NCI-H1048 (cell line): ENCODE results near the gene MERTK.
"Not testable (repeated sequence)": the region's sequence is repeated elsewhere in the genome, so short reads cannot be mapped to it uniquely, and the experiment has no call there.

Source experiments
- DNase-seq: peaks from one replicate; lab custom pipeline; 2025; lab: John Stamatoyannopoulos, UW

The MERTK gene

DNA sequence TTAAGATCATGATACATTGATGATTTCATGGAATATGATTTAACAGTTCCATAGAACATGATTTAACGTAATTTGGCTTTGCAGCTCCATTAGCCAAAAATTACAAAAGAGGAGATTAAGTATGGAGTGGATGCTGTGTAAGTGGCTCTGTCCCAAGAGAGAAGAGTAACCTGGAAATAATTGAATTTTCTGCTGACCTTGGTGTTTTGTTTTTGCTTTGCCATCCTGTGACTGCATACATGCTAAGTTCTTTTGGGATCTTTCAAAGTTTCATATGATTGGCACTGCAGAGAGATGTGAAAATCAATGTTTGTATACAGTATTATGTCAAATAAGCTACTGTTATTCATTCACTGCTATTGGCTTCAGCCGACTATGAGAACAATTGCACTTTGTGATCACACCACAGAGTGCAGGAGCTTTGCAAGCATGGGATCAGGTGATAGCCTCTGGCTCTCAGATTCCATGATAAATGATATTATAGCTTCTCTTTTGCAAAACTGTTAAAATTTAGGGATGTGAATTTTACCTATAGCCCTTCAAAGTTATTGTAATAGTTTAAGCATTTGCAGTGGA is 110.6 kb downstream of the MERTK start:
- DNase-seq: no peak

DNA sequence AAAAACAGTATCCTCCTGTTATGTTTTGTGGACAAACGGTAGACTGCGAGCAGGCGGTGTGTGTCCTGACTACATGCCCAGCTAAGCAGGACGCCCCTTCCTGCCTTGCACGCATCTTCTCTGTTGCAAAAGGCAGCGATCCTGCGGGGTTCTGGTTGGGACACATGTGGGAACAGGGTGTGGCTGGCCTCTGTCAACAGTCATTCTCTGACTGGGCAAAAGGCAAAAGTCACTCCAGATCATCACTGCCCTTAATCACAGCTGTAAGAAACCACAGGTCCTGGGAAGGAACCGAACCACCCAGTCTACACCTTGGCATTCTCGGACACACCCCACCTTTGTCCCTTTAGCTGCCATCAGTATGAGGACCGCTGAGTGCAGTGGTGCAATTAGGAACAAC is 112.3 kb downstream of the MERTK start:
- DNase-seq: no peak

DNA sequence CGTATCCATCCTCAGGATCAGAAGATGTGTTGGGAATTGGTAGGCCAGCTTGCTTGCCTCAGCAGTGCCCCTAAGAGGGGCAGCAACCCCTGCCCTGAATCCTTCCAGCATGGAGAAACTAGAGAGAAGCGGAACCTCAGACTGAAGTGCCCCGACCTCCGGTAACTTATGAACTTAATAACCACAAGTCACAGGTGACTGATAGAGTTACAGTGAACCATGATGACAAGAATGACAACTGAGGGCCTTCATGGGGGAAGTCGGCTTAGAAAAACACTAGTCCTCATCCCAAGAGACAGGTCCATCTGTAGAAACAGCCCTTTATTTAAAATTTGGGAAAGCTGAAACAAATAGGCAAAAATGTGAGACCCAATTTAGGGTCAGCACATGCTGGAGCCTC is 114.1 kb downstream of the MERTK start:
- no peak for DNase-seq

DNA sequence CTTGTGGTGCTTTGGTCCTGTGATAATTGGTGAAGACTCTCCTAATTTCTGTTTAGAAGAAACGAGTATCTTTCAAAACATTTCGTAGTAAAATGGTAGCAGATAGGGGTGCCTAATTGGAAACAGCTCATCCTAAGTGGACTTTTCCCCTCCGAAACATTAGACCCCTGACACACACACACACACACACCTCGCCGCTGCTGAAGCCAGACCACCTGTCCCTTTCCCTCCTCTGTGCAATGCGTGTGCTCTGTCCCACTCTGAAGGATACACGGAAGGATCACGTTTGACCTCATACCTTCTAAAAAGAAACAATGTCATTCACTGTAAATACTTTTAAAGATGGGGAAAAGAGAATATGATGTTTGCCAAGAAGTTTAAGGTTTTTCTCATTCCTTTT is 120.4 kb downstream of the MERTK start:
- DNase-seq: no peak

DNA sequence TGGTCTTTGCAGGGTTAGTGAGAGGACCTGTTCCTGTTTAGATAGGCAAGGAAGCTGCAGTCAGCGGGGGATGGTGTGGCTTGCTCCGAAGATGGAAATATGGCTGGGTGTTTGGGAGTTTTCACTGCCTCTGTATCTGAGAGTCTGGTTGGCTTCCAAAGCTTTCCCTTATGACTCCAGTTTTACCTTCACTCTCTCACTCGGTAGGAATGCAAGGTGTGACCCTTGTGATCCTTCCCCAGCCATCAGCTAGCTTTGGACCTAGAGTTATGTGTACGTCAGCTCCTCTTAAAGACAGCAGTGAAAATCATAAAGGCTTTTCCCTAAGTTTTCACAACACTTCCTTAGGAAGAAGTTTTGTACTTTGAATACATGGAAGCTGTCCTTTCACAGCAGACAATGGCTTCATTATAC is 121.2 kb downstream of the MERTK start:
- no peak for DNase-seq

DNA sequence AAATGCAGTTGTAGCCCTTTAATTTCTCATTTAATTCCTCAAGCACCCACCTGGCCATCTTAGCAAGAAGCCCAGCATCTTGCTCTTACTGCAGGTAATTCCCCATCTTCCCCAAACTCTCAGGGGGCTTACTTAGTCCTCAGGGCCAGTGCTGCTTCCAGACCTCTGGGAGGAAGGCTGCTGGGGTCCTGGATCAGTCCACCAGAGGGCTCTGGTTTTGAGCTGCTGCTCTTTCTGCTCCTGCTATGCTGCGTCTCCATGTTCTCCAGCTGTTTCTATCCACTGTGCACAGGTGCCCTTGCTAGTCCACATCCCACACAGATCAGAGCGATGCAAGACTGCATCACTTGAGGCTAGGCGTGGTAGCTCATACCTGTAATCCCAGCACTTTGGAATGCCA is 122.2 kb downstream of the MERTK start:
- DNase-seq: no peak

DNA sequence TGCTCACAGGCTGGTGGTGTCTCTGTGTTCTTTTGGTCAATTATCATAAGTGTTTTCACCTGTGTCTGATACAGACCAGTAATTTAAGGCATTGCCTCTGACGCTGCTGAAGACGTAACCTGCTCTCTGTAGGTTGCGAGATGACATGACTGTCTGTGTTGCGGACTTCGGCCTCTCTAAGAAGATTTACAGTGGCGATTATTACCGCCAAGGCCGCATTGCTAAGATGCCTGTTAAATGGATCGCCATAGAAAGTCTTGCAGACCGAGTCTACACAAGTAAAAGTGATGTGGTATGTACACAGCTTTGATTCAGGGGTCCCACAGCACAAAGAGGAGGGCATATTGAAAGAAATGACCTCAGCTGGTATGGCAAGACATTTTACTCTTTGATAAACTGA is 122.9 kb downstream of the MERTK start:
- DNase-seq: no peak

DNA sequence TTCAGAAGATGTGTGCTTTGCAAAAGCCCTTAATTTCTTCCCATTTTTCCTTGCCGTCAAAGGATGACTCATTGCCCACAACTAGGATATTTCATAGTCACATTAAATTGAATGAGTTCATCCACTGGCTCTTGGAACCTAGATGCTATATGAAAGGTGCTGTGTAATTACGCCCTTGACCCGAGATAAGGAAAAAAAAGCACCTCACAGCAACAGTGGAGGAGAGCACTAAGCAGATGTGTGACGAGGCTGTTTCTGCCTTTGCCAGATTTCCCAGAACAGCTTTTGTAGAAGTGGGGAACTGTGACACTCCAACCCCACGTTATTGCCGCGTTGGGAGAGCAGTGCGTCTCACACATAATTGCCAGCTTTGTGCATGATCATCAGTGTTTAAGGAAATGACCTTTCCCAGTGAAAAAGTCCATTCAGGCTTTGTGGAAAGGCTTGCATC is 123.4 kb downstream of the MERTK start:
- DNase-seq: no peak

DNA sequence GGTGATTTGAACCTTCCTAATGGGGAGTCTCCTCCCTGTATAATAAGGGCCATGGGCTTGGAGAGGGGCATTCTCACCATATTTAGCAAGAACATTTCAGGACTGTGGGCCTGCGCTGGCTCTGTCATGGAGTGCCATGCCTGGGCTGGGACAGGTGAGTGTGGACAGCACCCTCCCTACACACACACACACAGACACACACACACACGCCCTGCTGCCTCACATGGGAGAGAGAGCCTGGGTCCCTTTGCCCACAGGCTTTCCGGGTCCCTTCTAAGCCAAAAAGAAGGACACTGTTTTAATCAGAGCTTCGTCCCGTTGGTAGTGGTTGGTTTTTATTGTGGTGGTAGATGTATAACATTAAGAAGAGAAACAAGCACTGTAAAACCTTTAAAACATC is 125.3 kb downstream of the MERTK start:
- DNase-seq: no peak

DNA sequence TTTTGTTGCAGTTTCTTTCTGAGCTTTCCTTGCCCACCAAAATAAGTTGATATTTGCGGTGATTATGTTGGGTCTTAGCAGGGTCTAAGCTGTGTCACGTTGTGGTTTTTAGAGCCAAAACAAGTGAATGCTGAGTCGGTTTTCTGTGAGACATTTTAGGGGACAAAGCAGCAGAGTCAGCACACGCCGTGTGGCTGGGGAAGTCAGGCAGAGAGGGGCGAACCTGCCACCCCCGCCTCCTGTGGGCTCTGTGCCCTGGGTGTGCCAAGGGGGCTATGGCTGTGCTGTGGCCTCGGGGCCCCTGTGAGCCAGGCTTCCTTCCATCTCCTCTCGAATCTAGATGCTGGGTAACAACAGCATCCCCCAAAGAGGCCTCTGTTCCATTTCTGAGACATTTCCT is 125.8 kb downstream of the MERTK start:
- DNase-seq: no peak

DNA sequence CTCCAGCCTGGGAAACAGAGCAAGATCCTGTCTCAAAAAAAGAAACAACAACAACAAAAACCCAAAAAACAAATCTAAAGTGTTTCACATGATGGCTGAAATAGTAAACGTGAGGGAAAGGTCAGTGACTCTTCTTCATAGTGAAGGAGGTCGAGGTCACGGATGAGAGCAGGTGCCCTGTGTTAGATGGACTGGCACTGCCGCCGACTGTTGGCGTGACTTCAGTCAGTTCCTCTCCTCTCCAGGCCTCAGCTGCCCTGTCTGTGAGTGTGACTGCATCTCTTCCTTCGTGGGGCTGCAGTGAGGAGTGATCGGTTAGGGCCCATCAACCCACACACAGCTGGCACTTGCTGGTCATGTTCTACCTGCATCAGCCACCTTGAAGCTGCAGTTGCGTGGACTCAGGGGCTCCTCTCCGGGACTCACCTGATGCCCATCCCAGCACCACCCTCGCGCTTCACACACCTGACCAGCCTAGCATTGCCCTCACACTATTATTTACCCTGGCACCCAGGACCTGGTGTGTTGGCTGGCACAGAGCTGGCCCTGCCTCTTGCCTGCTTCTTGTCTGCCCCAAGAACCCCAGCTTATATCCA is 126.6 kb downstream of the MERTK start:
- DNase-seq: no peak

DNA sequence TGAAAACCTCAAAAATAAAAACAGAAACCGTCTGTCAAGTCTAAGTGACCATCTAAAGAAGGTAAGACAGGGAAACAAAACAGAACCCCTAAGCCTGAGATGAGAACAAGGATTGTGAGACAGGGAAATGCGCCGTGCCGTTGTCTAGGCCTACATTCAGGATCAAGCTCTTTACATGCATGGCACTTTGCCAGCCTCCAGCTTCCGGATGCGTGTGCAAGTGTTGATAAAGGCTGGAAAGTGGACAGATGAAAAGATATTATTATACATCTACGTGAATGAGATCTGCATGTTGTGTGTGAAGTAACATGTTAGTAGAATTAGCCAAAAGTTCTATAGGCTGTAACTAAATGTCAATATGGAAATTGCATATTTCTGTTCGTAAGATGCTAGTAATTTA is 128.1 kb downstream of the MERTK start:
- DNase-seq: no peak

DNA sequence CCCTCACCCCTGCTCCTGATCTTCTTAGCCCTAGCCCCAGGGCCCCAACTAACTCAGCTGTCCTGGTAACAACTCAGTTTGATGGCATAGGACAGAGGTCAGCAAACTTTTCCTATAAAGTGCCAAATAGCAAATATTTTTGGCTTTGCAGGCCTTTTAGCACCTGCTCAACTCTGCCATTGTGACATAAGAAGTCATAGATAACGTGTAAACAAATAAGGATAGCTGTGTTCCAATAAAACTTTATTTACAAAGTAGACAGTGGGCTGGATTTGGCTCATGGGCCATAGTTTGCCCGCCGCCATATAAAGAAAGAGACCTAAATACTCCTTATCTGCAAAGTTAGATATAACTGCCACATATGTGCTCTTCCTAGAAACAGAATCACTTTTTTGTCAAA is 129.4 kb downstream of the MERTK start:
- no peak for DNase-seq

DNA sequence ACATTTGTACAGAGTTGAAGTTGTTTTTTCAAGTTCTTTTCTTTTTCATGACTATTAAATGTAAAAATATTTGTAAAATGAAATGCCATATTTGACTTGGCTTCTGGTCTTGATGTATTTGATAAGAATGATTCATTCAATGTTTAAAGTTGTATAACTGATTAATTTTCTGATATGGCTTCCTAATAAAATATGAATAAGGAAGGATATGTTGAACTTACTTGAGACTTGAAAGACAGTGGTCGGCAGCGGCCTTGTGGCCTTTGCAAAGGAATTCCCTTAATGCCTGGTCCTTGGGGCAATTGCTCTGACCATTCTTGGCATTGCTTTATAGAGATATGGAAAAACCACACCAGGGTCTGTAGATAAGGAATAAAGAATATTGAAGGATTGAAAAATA is 130.8 kb downstream of the MERTK start:
- no peak for DNase-seq

DNA sequence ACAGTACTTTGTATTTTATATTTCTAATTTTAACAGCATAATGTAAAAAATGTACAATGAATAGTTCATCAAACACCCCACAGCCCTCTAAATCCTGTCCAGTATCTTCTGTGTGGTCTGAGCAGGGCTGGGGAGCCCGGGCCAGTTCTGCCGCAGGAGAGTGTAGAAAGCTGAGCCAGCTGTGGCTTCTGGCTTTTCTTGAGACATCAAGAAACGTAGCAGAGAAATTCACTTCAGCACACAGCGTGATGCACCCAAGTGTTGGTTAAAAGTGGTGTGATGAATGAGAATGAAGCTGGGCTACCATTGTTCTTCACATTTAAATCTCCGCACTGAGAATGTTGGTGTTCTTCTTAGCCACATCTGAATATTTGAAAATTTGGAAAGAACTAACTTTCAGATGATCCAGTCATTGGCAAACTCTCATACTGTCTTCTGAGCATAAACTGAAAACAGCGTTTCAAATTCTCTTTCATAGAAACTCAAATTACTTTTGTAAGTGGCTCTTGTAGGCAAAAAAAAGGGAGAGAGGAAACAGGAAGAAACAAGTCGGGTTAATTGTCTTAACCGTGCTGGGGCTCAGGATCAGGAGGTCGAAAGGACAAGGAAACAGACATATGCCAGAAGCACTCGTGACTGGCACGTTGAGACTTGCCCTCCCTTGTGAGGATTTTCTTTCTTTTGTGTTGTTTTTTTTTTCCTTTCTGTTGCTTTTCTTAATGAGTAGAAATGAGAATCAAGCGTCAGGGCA is 133.2 kb downstream of the MERTK start:
- DNase-seq: no peak

DNA sequence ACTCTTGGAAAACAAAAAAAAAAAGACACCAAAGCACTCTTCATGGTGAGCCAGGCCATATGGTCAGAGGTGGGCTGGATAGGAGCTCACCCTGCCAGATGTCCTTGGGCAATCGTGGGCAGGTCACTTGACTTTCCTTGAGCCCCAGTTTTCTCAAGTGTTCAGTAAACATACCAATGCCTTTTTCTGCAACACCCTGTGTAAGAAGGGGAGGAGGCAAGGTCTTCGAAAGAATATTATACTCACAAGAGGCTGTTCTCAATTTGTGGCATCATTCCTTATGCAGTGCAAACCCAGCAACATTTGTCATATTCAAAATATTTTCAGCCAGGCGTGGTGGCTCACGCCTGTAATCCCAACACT is 133.8 kb downstream of the MERTK start:
- DNase-seq: no peak

DNA sequence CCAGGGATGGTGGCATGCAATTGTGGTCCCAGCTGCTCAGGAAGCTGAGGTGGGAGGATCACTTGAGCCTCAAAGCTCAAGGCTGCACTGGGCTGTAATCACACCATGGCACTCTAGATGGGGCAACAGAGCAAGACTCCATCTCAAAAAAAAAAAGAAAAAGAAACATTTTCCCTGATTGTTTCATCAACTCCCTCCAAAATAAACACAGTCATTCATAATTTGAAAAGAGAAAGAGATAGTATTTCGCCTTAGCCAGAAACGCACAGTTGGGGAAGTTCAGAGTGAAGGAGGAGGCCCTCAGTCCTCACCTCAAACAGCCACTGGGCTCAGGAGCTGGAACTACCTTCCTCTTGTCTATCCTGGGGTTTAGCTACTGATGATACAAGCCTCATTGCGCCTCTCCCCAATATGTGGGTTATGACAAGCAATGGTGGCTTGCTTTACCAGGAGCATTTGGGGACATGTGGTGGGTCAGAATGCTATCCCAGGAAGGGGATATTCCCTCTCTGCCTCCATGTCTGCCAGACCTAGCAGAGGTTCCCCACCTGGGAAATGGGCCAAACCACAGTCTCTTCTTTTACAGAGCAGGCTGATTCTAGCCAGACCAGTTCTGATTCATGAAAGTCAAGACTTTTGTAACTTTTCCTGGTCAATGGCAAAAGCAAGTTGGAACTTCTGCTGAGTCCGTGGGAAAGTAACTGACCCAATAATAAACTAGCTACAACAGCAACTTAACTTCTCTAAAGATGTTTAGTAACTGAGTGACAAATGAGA is 134.5 kb downstream of the MERTK start:
- DNase-seq: no peak

DNA sequence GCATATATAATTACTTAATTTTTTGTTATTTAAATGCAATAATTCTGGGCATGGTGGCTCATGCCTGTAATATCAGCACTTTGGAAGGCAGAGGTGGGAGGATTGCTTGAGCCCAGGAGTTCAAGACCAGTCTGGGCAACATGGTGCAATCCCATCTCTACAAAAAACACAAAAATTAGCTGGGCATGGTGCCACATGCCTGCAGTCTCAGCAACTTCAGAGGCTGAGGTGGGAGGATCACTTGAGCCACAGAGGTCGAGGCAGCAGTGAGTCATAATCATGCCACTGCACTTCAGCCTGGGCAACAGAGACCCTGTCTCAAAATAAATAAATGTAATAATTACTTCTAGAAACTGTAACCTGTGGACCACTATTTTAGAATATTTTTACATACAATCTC is 135.2 kb downstream of the MERTK start:
- DNase-seq: no peak

DNA sequence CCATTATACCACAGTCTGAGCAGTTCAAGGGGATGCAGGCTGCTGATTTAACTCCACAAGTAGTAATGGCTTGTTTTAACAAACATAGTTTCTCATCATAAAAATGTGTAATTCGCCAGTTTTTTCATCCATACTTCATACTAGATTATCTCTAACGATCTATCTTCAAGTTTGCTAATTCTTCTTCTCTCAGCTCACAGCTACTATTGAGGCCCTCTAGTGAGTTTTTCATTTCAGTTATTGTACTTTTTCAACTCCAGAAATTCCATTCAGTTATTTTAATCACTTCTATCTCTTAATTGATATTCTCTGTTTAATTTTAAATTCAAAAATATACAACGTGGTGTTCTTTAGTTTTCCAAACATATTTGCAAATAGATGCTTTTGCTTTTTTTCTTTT is 136.5 kb downstream of the MERTK start:
- no peak for DNase-seq

DNA sequence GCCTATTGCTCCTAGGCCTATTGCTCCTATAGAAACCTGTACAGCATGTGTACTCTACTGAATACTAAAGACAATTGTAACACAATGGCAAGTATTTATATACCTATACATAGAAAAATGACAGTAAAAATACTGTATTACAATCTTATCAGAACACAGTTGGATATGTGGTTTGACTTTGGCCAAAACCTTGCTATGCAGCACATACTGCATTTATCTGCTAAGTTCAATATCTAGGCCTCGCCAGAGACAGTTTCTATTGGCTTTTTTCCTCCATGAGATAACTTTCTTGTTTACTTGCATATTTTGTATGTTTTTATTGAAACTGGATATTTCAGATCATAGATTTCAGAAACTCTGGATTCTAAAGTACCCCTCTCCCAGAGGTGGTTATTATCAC is 137.4 kb downstream of the MERTK start:
- DNase-seq: no peak

DNA sequence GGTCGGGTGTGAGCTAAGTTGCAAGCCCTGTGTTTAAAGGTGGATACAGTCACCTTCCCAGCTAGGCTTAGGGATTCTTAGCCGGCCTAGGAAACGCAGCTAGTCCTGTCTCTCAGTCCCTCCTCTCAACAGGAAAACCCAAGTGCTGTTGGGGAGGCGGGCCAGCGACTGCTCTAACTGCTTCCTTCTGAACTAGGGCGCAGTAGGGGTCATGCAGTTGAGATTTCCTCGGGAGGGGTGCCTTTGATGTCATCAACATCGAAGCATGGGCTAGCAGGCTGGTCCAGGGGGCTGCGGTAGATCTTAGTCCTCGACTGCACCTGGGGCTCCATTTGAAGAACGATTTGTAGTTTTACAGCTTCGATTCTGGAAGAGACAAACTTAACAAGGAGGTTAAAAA is 141.1 kb downstream of the MERTK start:
- not testable (repeated sequence) for DNase-seq

DNA sequence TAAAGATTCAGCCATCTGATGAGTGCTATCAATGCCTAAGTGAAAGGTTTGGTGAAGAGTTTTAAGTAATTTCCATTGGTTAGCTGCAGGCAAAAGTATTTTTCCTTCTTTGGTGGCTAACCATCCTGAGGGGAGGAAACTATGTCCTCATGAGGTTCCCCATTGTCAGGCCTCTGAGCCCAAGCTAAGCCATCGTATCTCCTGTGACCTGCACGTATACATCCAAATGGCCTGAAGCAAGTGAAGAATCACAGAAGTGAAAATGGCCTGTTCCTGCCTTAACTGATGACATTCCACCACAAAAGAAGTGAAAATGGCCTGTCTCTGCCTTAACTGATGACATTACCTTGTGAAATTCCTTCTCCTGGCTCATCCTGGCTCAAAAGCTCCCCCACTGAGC is 141.7 kb downstream of the MERTK start:
- not testable (repeated sequence) for DNase-seq

DNA sequence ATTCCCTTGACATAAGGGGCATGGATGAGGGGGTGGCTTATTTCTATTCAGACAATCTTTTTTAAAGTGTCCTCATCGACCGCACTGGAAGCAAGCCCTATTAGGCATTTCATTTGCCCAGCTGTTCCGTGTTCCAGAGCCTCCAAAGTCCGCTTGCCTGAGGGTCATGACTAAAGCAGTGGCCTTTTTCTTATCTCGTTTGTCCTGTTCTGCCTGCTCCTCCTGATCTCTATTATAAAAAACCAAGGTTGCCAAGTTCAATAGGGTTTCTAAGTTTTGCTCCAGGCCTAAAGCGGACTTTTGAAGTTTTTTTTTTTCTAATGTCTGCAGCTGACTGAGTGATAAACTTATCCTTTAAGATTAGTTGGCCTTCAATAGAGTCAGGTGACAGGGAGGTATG is 143.1 kb downstream of the MERTK start:
- DNase-seq: not testable (repeated sequence)
